ENCODE data around the gene SOCS4.

DNA sequence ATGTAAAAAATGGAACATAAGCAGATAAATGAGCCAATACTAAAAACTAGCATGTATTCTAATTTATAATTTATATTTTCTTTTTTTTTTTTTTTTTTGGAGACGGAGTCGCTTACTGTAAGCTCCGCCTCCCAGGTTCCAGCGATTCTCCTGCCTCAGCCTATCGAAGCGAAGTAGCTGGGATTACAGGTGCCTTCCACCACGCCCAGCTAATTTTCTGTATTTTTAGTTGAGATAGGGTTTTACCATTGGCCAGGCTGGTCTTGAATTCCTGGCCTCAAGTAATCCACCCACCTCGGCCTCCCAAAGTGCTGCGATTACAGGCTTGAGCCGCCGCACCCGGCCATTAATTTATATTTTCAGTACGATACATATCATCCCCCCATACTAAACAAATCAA lies 27.1 kb downstream of the SOCS4 start:
- TF ChIP-seq, protein P1, sequence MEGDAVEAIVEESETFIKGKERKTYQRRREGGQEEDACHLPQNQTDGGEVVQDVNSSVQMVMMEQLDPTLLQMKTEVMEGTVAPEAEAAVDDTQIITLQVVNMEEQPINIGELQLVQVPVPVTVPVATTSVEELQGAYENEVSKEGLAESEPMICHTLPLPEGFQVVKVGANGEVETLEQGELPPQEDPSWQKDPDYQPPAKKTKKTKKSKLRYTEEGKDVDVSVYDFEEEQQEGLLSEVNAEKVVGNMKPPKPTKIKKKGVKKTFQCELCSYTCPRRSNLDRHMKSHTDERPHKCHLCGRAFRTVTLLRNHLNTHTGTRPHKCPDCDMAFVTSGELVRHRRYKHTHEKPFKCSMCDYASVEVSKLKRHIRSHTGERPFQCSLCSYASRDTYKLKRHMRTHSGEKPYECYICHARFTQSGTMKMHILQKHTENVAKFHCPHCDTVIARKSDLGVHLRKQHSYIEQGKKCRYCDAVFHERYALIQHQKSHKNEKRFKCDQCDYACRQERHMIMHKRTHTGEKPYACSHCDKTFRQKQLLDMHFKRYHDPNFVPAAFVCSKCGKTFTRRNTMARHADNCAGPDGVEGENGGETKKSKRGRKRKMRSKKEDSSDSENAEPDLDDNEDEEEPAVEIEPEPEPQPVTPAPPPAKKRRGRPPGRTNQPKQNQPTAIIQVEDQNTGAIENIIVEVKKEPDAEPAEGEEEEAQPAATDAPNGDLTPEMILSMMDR (IDR thresholded peaks at IDR 0.05) = no peak
- TF ChIP-seq POLR2A (IDR thresholded peaks at IDR 0.05) = no peak
- no peak for TF ChIP-seq POLR2AphosphoS5 (IDR thresholded peaks at IDR 0.05)
- TF ChIP-seq EP300 (IDR thresholded peaks at IDR 0.05) = no peak

Measured in stomach (tissue), 4 donors.